ENCODE results near the gene FTL. TPM values are rescaled to one million over a fixed set of nuclear protein-coding genes. Genes with fewer than 3 reads are reported as not detected.

FTL gene
- total and polyA plus RNA-seq, 4 experiments from 2014 or later: 1,304 to 4,474 (median 2,454) TPM

- no peak for DNase-seq
- no peak overlapping the region for H3K4me3 Mint-ChIP-seq
- Histone ChIP-seq H3K9me3 (ENCODE audit: control insufficient read depth in 1 of 2, low read length in 2 of 2) (no peaks in the 10 kb centered on the region), H3K27ac (ENCODE audit: low read depth, low read length) (no peak overlapping the region), H3K27me3 (ENCODE audit: insufficient read depth, low read length) (no peaks in the 10 kb centered on the region), H3K4me1 (ENCODE audit: insufficient read depth, low read length) (peaks cover 6% of the 10 kb centered on the region), H3K4me3 (ENCODE audit: low read length in 2 of 2) (no peak overlapping the region), H3K36me3 (ENCODE audit: insufficient read depth, low read length) (no peaks in the 10 kb centered on the region)
- CTCF ChIA-PET (ENCODE audit: partially characterized antibody): interaction anchor here (0.7 kb wide), 1 partner anchor 200 kb away, joined by 3 read pairs; no protein-coding TSS in a partner anchor
- H3K4me1 Mint-ChIP-seq: peaks cover 4 to 11% (median 7%) of the 10 kb centered on the region in 4 donors
- intact Hi-C loops (cut with micrococcal nuclease): no loop called here
- H3K9me3 Mint-ChIP-seq: no peaks in the 10 kb centered on the region
- POLR2A ChIA-PET (ENCODE audit: partially characterized antibody): no interaction called here
- H3K36me3 Mint-ChIP-seq: no peaks in the 10 kb centered on the region
- no peak overlapping the region for H3K27ac Mint-ChIP-seq
- H3K27me3 Mint-ChIP-seq: no peaks in the 10 kb centered on the region
These were observed 36.7 kb upstream of the FTL start for GRCh38 chr19:48928164-48929025.

GRCh38 chr19:48933382-48933932, 31.7 kb upstream of the FTL start, which contains the start of gene DHDH:
TSS of gene DHDH (plus strand) at chr19:48933699. CDS start at chr19:48933722, 23 bp downstream.
- ChIA-PET POLR2A (ENCODE audit: partially characterized antibody) (interaction anchor here (0.8 to 2.0 kb wide), 15 partner anchors 9 to 61 kb away, joined by 3 to 22 read pairs (median 4); partner anchors contain the start of genes BAX, FTL, GYS1 and NUCB1), CTCF (ENCODE audit: partially characterized antibody) (interaction anchor here (0.8 to 1.8 kb wide), 8 partner anchors 14 to 783 kb away, joined by 3 to 12 read pairs (median 4); partner anchors contain the start of gene RUVBL2)
- H3K36me3 ChIP-seq (ENCODE audit: insufficient read depth, low read length): no peaks in the 10 kb centered on the region
- peak within 1 kb of the TSS; percentile 23 for H3K27ac ChIP-seq (ENCODE audit: low read depth, low read length)
- Mint-ChIP-seq H3K36me3 (no peaks in the 10 kb centered on the region), H3K4me3 (peak within 1 kb of the TSS; percentile 77 to 92 (median 88)), H3K27me3 (no peaks in the 10 kb centered on the region), H3K27ac (peak within 1 kb of the TSS in 6 of 7 donors; percentile 49 to 93 (median 90)), H3K4me1 (peaks cover 5 to 17% (median 11%) of the 10 kb centered on the region in 4 donors), H3K9me3 (no peaks in the 10 kb centered on the region)
- peak; percentile 86 to 92 (median 87) for DNase-seq
- peak within 1 kb of the TSS; percentile 39 to 54 for H3K4me3 ChIP-seq (ENCODE audit: low read length in 2 of 2)
- intact Hi-C loops (cut with micrococcal nuclease): loop anchor here (1.0 to 2.0 kb wide), 5 partner anchors 21 to 75 kb away; partner anchors contain the start of genes BAX, FTL and NUCB1
- no peaks in the 10 kb centered on the region for H3K27me3 ChIP-seq (ENCODE audit: insufficient read depth, low read length)
- no peaks in the 10 kb centered on the region for H3K9me3 ChIP-seq (ENCODE audit: control insufficient read depth in 1 of 2, low read length in 2 of 2)
- peaks cover 6% of the 10 kb centered on the region for H3K4me1 ChIP-seq (ENCODE audit: insufficient read depth, low read length)

DNA sequence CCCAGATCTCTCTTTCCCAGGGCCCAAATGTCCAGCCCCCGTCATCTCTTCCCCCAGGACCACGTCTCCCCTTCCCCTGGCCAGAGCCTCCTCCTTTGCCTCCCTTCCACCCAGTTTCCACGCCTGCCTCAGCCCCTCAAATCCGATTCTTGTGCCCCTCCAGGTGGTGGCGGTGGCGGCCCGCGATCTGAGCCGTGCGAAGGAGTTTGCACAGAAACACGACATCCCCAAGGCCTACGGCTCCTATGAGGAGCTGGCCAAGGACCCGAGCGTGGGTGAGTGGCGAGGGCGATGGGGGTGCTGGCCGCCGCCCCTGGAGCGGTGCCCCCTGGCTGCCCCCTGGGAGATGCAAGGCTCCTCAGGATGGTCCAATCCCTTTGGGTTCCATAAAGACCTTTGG, 30.3 kb upstream of the FTL start:
- H3K4me3 ChIP-seq (ENCODE audit: low read length in 2 of 2): no peak overlapping the region
- H3K36me3 ChIP-seq (ENCODE audit: insufficient read depth, low read length): no peaks in the 10 kb centered on the region
- POLR2A ChIA-PET (ENCODE audit: partially characterized antibody): no interaction called here
- H3K27ac ChIP-seq (ENCODE audit: low read depth, low read length): no peak overlapping the region
- Mint-ChIP-seq H3K27ac (no peak overlapping the region), H3K9me3 (no peaks in the 10 kb centered on the region), H3K4me3 (no peak overlapping the region), H3K27me3 (no peaks in the 10 kb centered on the region), H3K4me1 (peaks cover 5 to 17% (median 11%) of the 10 kb centered on the region in 4 donors), H3K36me3 (no peaks in the 10 kb centered on the region)
- intact Hi-C loops (cut with micrococcal nuclease): no loop called here
- DNase-seq: no peak
- no peaks in the 10 kb centered on the region for H3K9me3 ChIP-seq (ENCODE audit: control insufficient read depth in 1 of 2, low read length in 2 of 2)
- CTCF ChIA-PET (ENCODE audit: partially characterized antibody): no interaction called here
- H3K27me3 ChIP-seq (ENCODE audit: insufficient read depth, low read length): no peaks in the 10 kb centered on the region
- peaks cover 6% of the 10 kb centered on the region for H3K4me1 ChIP-seq (ENCODE audit: insufficient read depth, low read length)

GRCh38 chr19:48935864-48936263, 29.2 kb upstream of the FTL start:
- no peaks in the 10 kb centered on the region for H3K36me3 ChIP-seq (ENCODE audit: insufficient read depth, low read length)
- no peak overlapping the region for H3K4me3 Mint-ChIP-seq
- peaks cover 0 to under 1% of the 10 kb centered on the region in 2 donors for H3K36me3 Mint-ChIP-seq
- H3K27ac ChIP-seq (ENCODE audit: low read depth, low read length): no peak overlapping the region
- intact Hi-C loops (cut with micrococcal nuclease): no loop called here
- H3K27ac Mint-ChIP-seq: no peak overlapping the region
- H3K27me3 ChIP-seq (ENCODE audit: insufficient read depth, low read length): no peaks in the 10 kb centered on the region
- no peaks in the 10 kb centered on the region for H3K9me3 ChIP-seq (ENCODE audit: control insufficient read depth in 1 of 2, low read length in 2 of 2)
- peaks cover 6% of the 10 kb centered on the region for H3K4me1 ChIP-seq (ENCODE audit: insufficient read depth, low read length)
- no peak overlapping the region for H3K4me3 ChIP-seq (ENCODE audit: low read length in 2 of 2)
- H3K4me1 Mint-ChIP-seq: peaks cover 5 to 17% (median 11%) of the 10 kb centered on the region in 4 donors
- DNase-seq: no peak
- POLR2A ChIA-PET (ENCODE audit: partially characterized antibody): no interaction called here
- H3K27me3 Mint-ChIP-seq: no peaks in the 10 kb centered on the region
- peaks cover 0 to 3% (median 0%) of the 10 kb centered on the region in 8 donors for H3K9me3 Mint-ChIP-seq
- CTCF ChIA-PET (ENCODE audit: partially characterized antibody): no interaction called here

GRCh38 chr19:48938256-48938655, 26.9 kb upstream of the FTL start:
- Mint-ChIP-seq H3K9me3 (peaks cover 0 to 5% (median 0%) of the 10 kb centered on the region in 8 donors), H3K4me3 (no peak overlapping the region), H3K36me3 (peaks cover 0 to 6% of the 10 kb centered on the region in 2 donors), H3K27me3 (no peaks in the 10 kb centered on the region), H3K4me1 (peaks cover 3 to 11% (median 7%) of the 10 kb centered on the region in 4 donors), H3K27ac (peak overlapping the region in 1 of 7 donors; percentile 52)
- DNase-seq: no peak
- ChIA-PET POLR2A (ENCODE audit: partially characterized antibody) (no interaction called here), CTCF (ENCODE audit: partially characterized antibody) (no interaction called here)
- intact Hi-C loops (cut with micrococcal nuclease): no loop called here
- no peak overlapping the region for H3K4me3 ChIP-seq (ENCODE audit: low read length in 2 of 2)
- H3K9me3 ChIP-seq (ENCODE audit: control insufficient read depth in 1 of 2, low read length in 2 of 2): no peaks in the 10 kb centered on the region
- H3K36me3 ChIP-seq (ENCODE audit: insufficient read depth, low read length): no peaks in the 10 kb centered on the region
- peaks cover under 1% of the 10 kb centered on the region for H3K4me1 ChIP-seq (ENCODE audit: insufficient read depth, low read length)
- no peak overlapping the region for H3K27ac ChIP-seq (ENCODE audit: low read depth, low read length)
- H3K27me3 ChIP-seq (ENCODE audit: insufficient read depth, low read length): no peaks in the 10 kb centered on the region

- H3K9me3 ChIP-seq (ENCODE audit: control insufficient read depth in 1 of 2, low read length in 2 of 2): no peaks in the 10 kb centered on the region
- no peak overlapping the region for H3K4me3 ChIP-seq (ENCODE audit: low read length in 2 of 2)
- Mint-ChIP-seq H3K36me3 (peaks cover 0 to 6% of the 10 kb centered on the region in 2 donors), H3K4me1 (no peaks in the 10 kb centered on the region), H3K27me3 (no peaks in the 10 kb centered on the region), H3K4me3 (no peak overlapping the region), H3K27ac (no peak overlapping the region), H3K9me3 (peaks cover 0 to 5% (median 0%) of the 10 kb centered on the region in 8 donors)
- no peaks in the 10 kb centered on the region for H3K27me3 ChIP-seq (ENCODE audit: insufficient read depth, low read length)
- no peak overlapping the region for H3K27ac ChIP-seq (ENCODE audit: low read depth, low read length)
- ChIA-PET POLR2A (ENCODE audit: partially characterized antibody) (no interaction called here), CTCF (ENCODE audit: partially characterized antibody) (interaction anchor here (0.7 kb wide), 1 partner anchor 27 kb away, joined by 3 read pairs; no protein-coding TSS in a partner anchor)
- H3K36me3 ChIP-seq (ENCODE audit: insufficient read depth, low read length): no peaks in the 10 kb centered on the region
- intact Hi-C loops (cut with micrococcal nuclease): no loop called here
- no peaks in the 10 kb centered on the region for H3K4me1 ChIP-seq (ENCODE audit: insufficient read depth, low read length)
- no peak for DNase-seq
These were observed 24.2 kb upstream of the FTL start for GRCh38 chr19:48940902-48941301.

DNA sequence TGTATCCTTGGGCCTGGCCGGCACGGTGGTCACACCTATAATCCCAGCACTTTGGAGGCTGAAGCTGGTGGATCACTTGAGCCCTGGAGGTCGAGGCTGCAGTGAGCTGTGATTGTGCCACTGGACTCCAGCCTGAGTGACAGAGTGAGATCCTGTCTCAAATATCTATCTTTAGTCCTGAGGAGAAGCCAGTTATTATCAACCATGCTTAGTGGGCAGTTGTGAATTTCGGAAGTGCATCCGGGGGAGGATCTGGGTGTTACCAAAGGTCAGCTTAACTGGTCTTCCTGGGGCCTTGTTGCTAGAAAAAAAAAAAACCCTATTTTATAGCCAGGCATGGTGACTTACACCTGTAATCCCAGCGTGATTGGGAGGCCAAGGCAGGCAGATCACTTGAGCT, 22.0 kb upstream of the FTL start:
- no peak for DNase-seq
- intact Hi-C loops (cut with micrococcal nuclease): no loop called here
- Histone ChIP-seq H3K4me3 (ENCODE audit: low read length in 2 of 2) (no peak overlapping the region), H3K27ac (ENCODE audit: low read depth, low read length) (no peak overlapping the region), H3K9me3 (ENCODE audit: control insufficient read depth in 1 of 2, low read length in 2 of 2) (no peaks in the 10 kb centered on the region), H3K27me3 (ENCODE audit: insufficient read depth, low read length) (no peaks in the 10 kb centered on the region), H3K4me1 (ENCODE audit: insufficient read depth, low read length) (no peaks in the 10 kb centered on the region), H3K36me3 (ENCODE audit: insufficient read depth, low read length) (no peaks in the 10 kb centered on the region)
- Mint-ChIP-seq H3K27ac (peak overlapping the region in 1 of 7 donors; percentile 36), H3K27me3 (no peaks in the 10 kb centered on the region), H3K36me3 (peaks cover 0 to 6% of the 10 kb centered on the region in 2 donors), H3K4me3 (no peak overlapping the region), H3K4me1 (no peaks in the 10 kb centered on the region), H3K9me3 (peaks cover 0 to 9% (median 0%) of the 10 kb centered on the region in 8 donors)
- POLR2A ChIA-PET (ENCODE audit: partially characterized antibody): interaction anchor here (0.8 kb wide), 1 partner anchor 10 kb away, joined by 3 read pairs; no protein-coding TSS in a partner anchor
- CTCF ChIA-PET (ENCODE audit: partially characterized antibody): interaction anchor here (1.4 kb wide), 1 partner anchor 10 kb away, joined by 3 read pairs; no protein-coding TSS in a partner anchor
